Tibial artery (tissue), 4 donors: ENCODE data around the gene MEIS1.

Source experiments
- DNase-seq, 2 donors: peaks; one replicate each; pipeline ENCODE4 v3.0.0-alpha.2; 2019
- H3K27ac ChIP-seq, 2 donors: fragments of 200-600 bp; sonication (generic) in 1 of 2; 1 replicate in 1 of 2; 2 replicates in 1 of 2; pipeline ENCODE4 v1.5.1; 2018 to 2019; ENCODE audit warnings: mild to moderate bottlenecking in 1 of 2
- H3K27me3 ChIP-seq, 2 donors: fragments of 200-600 bp; sonication (generic) in 1 of 2; one replicate each; pipeline versions ENCODE4 v1.5.1 to v1.6.0; 2016 to 2019
- H3K36me3 ChIP-seq, 3 donors: fragments of 200-600 bp; sonication (generic) in 2 of 3; one replicate each; pipeline ENCODE4 v1.5.1; 2016 to 2019; ENCODE audit warnings: mild to moderate bottlenecking in 2 of 3
- H3K4me1 ChIP-seq, 4 donors: fragments of 200-600 bp; sonication (generic) in 2 of 4; 1 replicate in 3 of 4; 2 replicates in 1 of 4; pipeline ENCODE4 v1.5.1; 2016 to 2019
- H3K4me3 ChIP-seq, 2 donors: fragments of 200-600 bp; sonication (generic) in 1 of 2; 1 replicate in 1 of 2; 2 replicates in 1 of 2; pipeline ENCODE4 v1.5.1; 2018 to 2019; ENCODE audit warnings: mild to moderate bottlenecking in 2 of 2
- H3K9me3 ChIP-seq, 3 donors: fragments of 200-600 bp; sonication (generic) in 1 of 3; one replicate each; pipeline ENCODE4 v1.5.1; 2016 to 2019
- CTCF ChIP-seq, 2 experiments: fragments of 200-600 bp in 1 of 2; fragments of 450-650 bp in 1 of 2; IDR thresholded peaks; one replicate each; pipeline ENCODE4 v1.5.1; 2017 to 2019; ENCODE audit warnings: antibody characterized with exemption in 2 of 2, mild to moderate bottlenecking in 1 of 2, moderate library complexity in 1 of 2
- intact Hi-C: fragments of 100-400 bp; cut with DNase I; formaldehyde crosslinking; loops from one replicate; pipeline ENCODE4 v1.15.0; 2023; ENCODE audit warnings: low total_unique reads

MEIS1 gene

GRCh38 chr2:66582987-66583880 lies 148.3 kb downstream of the MEIS1 start:
- H3K9me3 ChIP-seq = no peaks in the 10 kb centered on the region
- no peak overlapping the region for H3K4me3 ChIP-seq
- DNase-seq = no peak
- intact Hi-C loops = no loop called here
- peaks cover 0 to 14% (median 4%) of the 10 kb centered on the region in 4 donors for H3K4me1 ChIP-seq
- no peaks in the 10 kb centered on the region for H3K36me3 ChIP-seq
- H3K27ac ChIP-seq = no peak overlapping the region
- H3K27me3 ChIP-seq = peaks cover 5 to 38% of the 10 kb centered on the region in 2 donors
- TF ChIP-seq CTCF (IDR thresholded peaks at IDR 0.05) = no peak

- no peaks in the 10 kb centered on the region for H3K36me3 ChIP-seq
- no peak for TF ChIP-seq CTCF (IDR thresholded peaks at IDR 0.05)
- intact Hi-C loops = no loop called here
- H3K9me3 ChIP-seq = no peaks in the 10 kb centered on the region
- no peak overlapping the region for H3K4me3 ChIP-seq
- no peak for DNase-seq
- peaks cover 5 to 31% of the 10 kb centered on the region in 2 donors for H3K27me3 ChIP-seq
- H3K27ac ChIP-seq = no peak overlapping the region
- peaks cover 0 to 14% (median 4%) of the 10 kb centered on the region in 4 donors for H3K4me1 ChIP-seq
Measured at GRCh38 chr2:66583881-66584280, 149.0 kb downstream of the MEIS1 start.

- Histone ChIP-seq H3K4me1 (peaks cover 0 to 14% (median 4%) of the 10 kb centered on the region in 4 donors), H3K27ac (no peak overlapping the region), H3K36me3 (no peaks in the 10 kb centered on the region), H3K4me3 (no peak overlapping the region), H3K27me3 (peaks cover 0 to 15% of the 10 kb centered on the region in 2 donors), H3K9me3 (no peaks in the 10 kb centered on the region)
- TF ChIP-seq CTCF (IDR thresholded peaks at IDR 0.05) = no peak
- DNase-seq = no peak
- intact Hi-C loops = no loop called here
Measured at GRCh38 chr2:66585587-66585986, 150.7 kb downstream of the MEIS1 start.

- H3K27me3 ChIP-seq = no peaks in the 10 kb centered on the region
- H3K9me3 ChIP-seq = no peaks in the 10 kb centered on the region
- intact Hi-C loops = no loop called here
- no peaks in the 10 kb centered on the region for H3K36me3 ChIP-seq
- no peak for DNase-seq
- no peaks in the 10 kb centered on the region for H3K4me1 ChIP-seq
- no peak for TF ChIP-seq CTCF (IDR thresholded peaks at IDR 0.05)
- H3K4me3 ChIP-seq = no peak overlapping the region
- H3K27ac ChIP-seq = no peak overlapping the region
Measured at GRCh38 chr2:66587216-66587615, 152.3 kb downstream of the MEIS1 start.

GRCh38 chr2:66594001-66594400 lies 159.1 kb downstream of the MEIS1 start:
- Histone ChIP-seq H3K4me3 (no peak overlapping the region), H3K9me3 (no peaks in the 10 kb centered on the region), H3K36me3 (no peaks in the 10 kb centered on the region), H3K4me1 (peaks cover 0 to 11% (median 0%) of the 10 kb centered on the region in 4 donors), H3K27me3 (no peaks in the 10 kb centered on the region), H3K27ac (no peak overlapping the region)
- no peak for DNase-seq
- intact Hi-C loops = loop anchor here (5.0 kb wide), 1 partner anchor 288 kb away; no protein-coding TSS in a partner anchor
- no peak for TF ChIP-seq CTCF (IDR thresholded peaks at IDR 0.05)
